DMS114 treated with DMSO at 0.1 percent for 48 hours (cell line): ENCODE data around the gene HEPHL1.
"Not testable (repeated sequence)": the region's sequence is repeated elsewhere in the genome, so short reads cannot be mapped to it uniquely, and the experiment has no call there.

Experiments
- DNase-seq: peaks from one replicate; lab custom pipeline; 2025; ENCODE audit not compliant: unreplicated experiment; lab: John Stamatoyannopoulos, UW

HEPHL1 gene

GRCh38 chr11:94020777-94021481 lies at the start of gene HEPHL1:
HEPHL1 (plus strand) TSS chr11:94021354; CDS start chr11:94021369, 15 bp downstream.
- DNase-seq = no peak

GRCh38 chr11:93972790-93973189 lies 48.4 kb upstream of the HEPHL1 start:
- no peak for DNase-seq

- DNase-seq = not testable (repeated sequence)
Measured at GRCh38 chr11:93973322-93974051, 47.7 kb upstream of the HEPHL1 start.

- no peak for DNase-seq
Measured at GRCh38 chr11:93974759-93975158, 46.4 kb upstream of the HEPHL1 start.

GRCh38 chr11:93976577-93977254 lies 44.4 kb upstream of the HEPHL1 start:
- DNase-seq = not testable (repeated sequence)

- DNase-seq = no peak
Measured at GRCh38 chr11:93983542-93984195, 37.5 kb upstream of the HEPHL1 start.

GRCh38 chr11:93984196-93984567 lies 37.0 kb upstream of the HEPHL1 start:
- DNase-seq = no peak

- no peak for DNase-seq
Measured at GRCh38 chr11:93984936-93985335, 36.2 kb upstream of the HEPHL1 start.

GRCh38 chr11:93986716-93987115 lies 34.4 kb upstream of the HEPHL1 start:
- no peak for DNase-seq

GRCh38 chr11:93988455-93988854 lies 32.7 kb upstream of the HEPHL1 start:
- no peak for DNase-seq

- DNase-seq = no peak
Measured at GRCh38 chr11:93988912-93989311, 32.2 kb upstream of the HEPHL1 start.

- DNase-seq = no peak
Measured at GRCh38 chr11:93993747-93994146, 27.4 kb upstream of the HEPHL1 start.

GRCh38 chr11:93997741-93998140 lies 23.4 kb upstream of the HEPHL1 start:
- DNase-seq = no peak

- DNase-seq = no peak
Measured at GRCh38 chr11:94000659-94001058, 20.5 kb upstream of the HEPHL1 start.

- no peak for DNase-seq
Measured at GRCh38 chr11:94002226-94002625, 18.9 kb upstream of the HEPHL1 start.

- DNase-seq = no peak
Measured at GRCh38 chr11:94007426-94007825, 13.7 kb upstream of the HEPHL1 start.

- DNase-seq = no peak
Measured at GRCh38 chr11:94007906-94008305, 13.2 kb upstream of the HEPHL1 start.

GRCh38 chr11:94010136-94010535 lies 11.0 kb upstream of the HEPHL1 start:
- no peak for DNase-seq

- DNase-seq = no peak
Measured at GRCh38 chr11:94011478-94011877, 9.7 kb upstream of the HEPHL1 start.

- DNase-seq = no peak
Measured at GRCh38 chr11:94017446-94017845, 3.7 kb upstream of the HEPHL1 start.

GRCh38 chr11:94018721-94019120 lies 2.4 kb upstream of the HEPHL1 start:
- no peak for DNase-seq
